H1 (cell line): ENCODE measurements around the gene PNPLA8. TPM values are rescaled to one million over a fixed set of nuclear protein-coding genes. Genes with fewer than 3 reads are reported as not detected.

Experiments
- ATF3 ChIP-seq: IDR thresholded peaks from 2 replicates; pipeline ENCODE4 v1.6.1; 2011; ENCODE audit warnings: low read depth, mild to moderate bottlenecking, low read length; ENCODE audit not compliant: insufficient read depth
- CBX8 ChIP-seq: fragments of 300-800, 300-1000 bp; sonication (generic); IDR thresholded peaks from 2 replicates; pipeline ENCODE4 v1.7.1; 2016; ENCODE audit warnings: low read depth, low read length, borderline replicate concordance
- E2F6 ChIP-seq: IDR thresholded peaks from 2 replicates; pipeline ENCODE4 v1.6.1; 2012; ENCODE audit warnings: inconsistent platforms
- EGR1 ChIP-seq: IDR thresholded peaks from 2 replicates; pipeline ENCODE4 v1.6.1; 2011; ENCODE audit warnings: low read depth, low read length, borderline replicate concordance
- EP300 ChIP-seq, 2 experiments: IDR thresholded peaks; 1 replicate in 1 of 2; 2 replicates in 1 of 2; pipeline ENCODE4 v1.6.1; 2011 to 2012; ENCODE audit warnings: low read depth in 2 of 2, low read length in 2 of 2, mild to moderate bottlenecking in 2 of 2, borderline replicate concordance in 1 of 2, inconsistent platforms in 1 of 2, moderate library complexity in 1 of 2
- HDAC2 ChIP-seq, 2 experiments: fragments of 300-600 bp in 1 of 2; sonication (generic) in 1 of 2; IDR thresholded peaks; 2 replicates each; pipeline ENCODE4 v1.6.1; 2011 to 2012; ENCODE audit warnings: low read depth in 2 of 2, low read length in 2 of 2, mild to moderate bottlenecking in 2 of 2, moderate library complexity in 2 of 2, borderline replicate concordance in 1 of 2, inconsistent platforms in 1 of 2
- KDM5A ChIP-seq: fragments of 200-600 bp; IDR thresholded peaks from 2 replicates; pipeline ENCODE4 v1.7.1; 2012; ENCODE audit warnings: mild to moderate bottlenecking, low read length, inconsistent platforms, mixed read lengths
- MAX ChIP-seq: IDR thresholded peaks from 2 replicates; pipeline ENCODE4 v1.6.1; 2012; ENCODE audit warnings: inconsistent platforms
- RFX5 ChIP-seq: IDR thresholded peaks from 2 replicates; pipeline ENCODE4 v1.6.1; 2011; ENCODE audit warnings: low read depth, low read length, improper control_type of control experiment, borderline replicate concordance
- RNF2 ChIP-seq: fragments of 200-900, 300-1000 bp; sonication (generic); IDR thresholded peaks from 2 replicates; pipeline ENCODE4 v1.7.1; 2016; ENCODE audit warnings: borderline replicate concordance, low read depth, mild to moderate bottlenecking, antibody characterized with exemption, low read length; ENCODE audit not compliant: poor library complexity, severe bottlenecking; ENCODE audit errors: missing control alignments
- SAP30 ChIP-seq: fragments of 300-600 bp; sonication (generic); IDR thresholded peaks from 2 replicates; pipeline ENCODE4 v1.7.1; 2012; ENCODE audit warnings: low read length, moderate library complexity, mild to moderate bottlenecking, inconsistent platforms; ENCODE audit not compliant: insufficient read depth, insufficient replicate concordance
- SIN3A ChIP-seq, 2 experiments: IDR thresholded peaks in 1 of 2; conservative IDR thresholded peaks in 1 of 2; 2 replicates each; pipeline ENCODE4 v1.6.1; 2011 to 2012; ENCODE audit warnings: low read length in 2 of 2, improper control_type of control experiment in 1 of 2, low read depth in 1 of 2, mild to moderate bottlenecking in 1 of 2
- SIRT6 ChIP-seq: IDR thresholded peaks from one replicate; pipeline ENCODE4 v1.7.1; 2012; ENCODE audit warnings: low read length, inconsistent platforms
- SP1 ChIP-seq: IDR thresholded peaks from 2 replicates; pipeline ENCODE4 v1.6.1; 2011; ENCODE audit warnings: low read depth, low read length
- SP2 ChIP-seq: IDR thresholded peaks from 2 replicates; pipeline ENCODE4 v1.6.1; 2012; ENCODE audit warnings: mild to moderate bottlenecking, low read length, inconsistent platforms
- SP4 ChIP-seq: IDR thresholded peaks from 2 replicates; pipeline ENCODE4 v1.6.1; 2012; ENCODE audit warnings: low read length, inconsistent platforms
- SUZ12 ChIP-seq: fragments of 200-600 bp; sonication (generic); IDR thresholded peaks from 2 replicates; pipeline ENCODE4 v1.6.1; 2012; ENCODE audit warnings: mild to moderate bottlenecking, inconsistent platforms, low read length, moderate library complexity, mixed read lengths
- TAF1 ChIP-seq: IDR thresholded peaks from 2 replicates; pipeline ENCODE4 v1.6.1; 2011; ENCODE audit warnings: mild to moderate bottlenecking, low read depth, low read length
- TAF7 ChIP-seq: optimal IDR thresholded peaks from 2 replicates; pipeline ENCODE3; 2011; ENCODE audit warnings: low read depth, mild to moderate bottlenecking, inconsistent platforms, low read length, moderate library complexity, borderline replicate concordance
- TBP ChIP-seq: IDR thresholded peaks from 2 replicates; pipeline ENCODE4 v1.6.1; 2011; ENCODE audit warnings: low read depth, low read length, improper control_type of control experiment
- ZNF274 ChIP-seq: IDR thresholded peaks from 2 replicates; pipeline ENCODE4 v1.7.0; 2012; ENCODE audit warnings: low read length, borderline replicate concordance; ENCODE audit errors: extremely low read depth
- polyA plus RNA-seq, 7 experiments: library from polyadenylated mRNA; depleted of rRNA in 3 of 7; stranded (reverse) in 5 of 7; unstranded in 2 of 7; fragments of >200 nt in 5 of 7; fragments of 200-250 nt in 2 of 7; gene quantifications; 1 replicate in 5 of 7; 2 replicates in 1 of 7; 4 replicates in 1 of 7; pipeline versions ENCODE4 v1.2.1 to v1.2.3, GENCODE V29; 2011 to 2013; ENCODE audit warnings: missing spikeins in 2 of 7, mixed read lengths in 2 of 7
- total RNA-seq: library from RNA; stranded (reverse); fragmentation: NEBNext Ultra II Directional; extraction: Animal tissue kit (Norgen Biotek cat#: 25700); gene quantifications from 2 replicates; pipeline ENCODE4 v1.2.1, GENCODE V29; 2021

The PNPLA8 gene
- total and polyA plus RNA-seq, 2 of the 8 experiments (the other 6 are each of a cell fraction or from before 2014, with no cell fraction given): 3.8 to 11.2 TPM

GRCh38 chr7:108455998-108456677, 69.8 kb downstream of the PNPLA8 start, which contains the start of gene NRCAM (continued):
- peak in 1 of 2 experiments; percentile 42; a peak in 1 of 3 replicates for TF ChIP-seq EP300 (IDR thresholded peaks at IDR 0.05; ENCODE audit: borderline replicate concordance in 1 of 2, low read depth in 2 of 2, low read length in 2 of 2)
- TF ChIP-seq RFX5: no peak
- peak; percentile 91 for TF ChIP-seq EGR1
- TF ChIP-seq TAF1: peak; percentile 41; the same call in 1 of the 2 replicates
- no peak for TF ChIP-seq ZNF274
- TF ChIP-seq SAP30: no peak
- no peak for TF ChIP-seq RNF2
- no peak for TF ChIP-seq SIRT6
- TF ChIP-seq SIN3A (conservative IDR thresholded peaks at IDR 0.05 in 1 of 2, IDR thresholded peaks at IDR 0.05 in 1 of 2; ENCODE audit: low read depth in 1 of 2, low read length in 2 of 2): 0 out of 4 replicates have a peak, but pooled peaks of 1 of the 2 experiments have one; percentile 8
- TF ChIP-seq SUZ12: no peak
- no peak for TF ChIP-seq CBX8
- TF ChIP-seq SP1: 0 out of 2 replicates have a peak, but pooled peaks have one; percentile 22
- TF ChIP-seq SP2: no peak
- TF ChIP-seq MAX: peak; percentile 65; the same call in 1 of the 2 replicates
- no peak for TF ChIP-seq KDM5A
- peak; percentile 42 for TF ChIP-seq TAF7
- no peak for TF ChIP-seq ATF3
- TF ChIP-seq HDAC2 (IDR thresholded peaks at IDR 0.05; ENCODE audit: borderline replicate concordance in 1 of 2, low read depth in 2 of 2, low read length in 2 of 2): peak in 1 of 2 experiments; percentile 36; a peak in 1 of 4 replicates
- peak; percentile 44; the same call in 1 of the 2 replicates for TF ChIP-seq TBP
- TF ChIP-seq SP4: no peak
- peak; percentile 11; the same call in 1 of the 2 replicates for TF ChIP-seq E2F6
